ENCODE data around the gene SH3BP5. TPM values are rescaled to one million over a fixed set of nuclear protein-coding genes. Genes with fewer than 3 reads are reported as not detected.

The SH3BP5 gene
- total and polyA plus RNA-seq, 2 experiments from 2014 or later, result 15.9 to 16.3 TPM

GRCh38 chr3:15223685-15224572, 108.5 kb downstream of the SH3BP5 start:
- H3K9me2 ChIP-seq (replicated peaks; ENCODE audit: insufficient read depth), result no peaks in the 10 kb centered on the region
- peak; percentile 5 for DNase-seq (ENCODE audit: low spot score)
- 89% methylated on average over 7 of the region's 7 CpGs for WGBS (ENCODE audit: low lambda C conversion rate, missing lambda C conversion rate)
- no peaks in the 10 kb centered on the region for H4K20me1 ChIP-seq (ENCODE audit: insufficient read depth, poor library complexity, severe bottlenecking)
- no peaks in the 10 kb centered on the region for H3K27me3 ChIP-seq
- H2AFZ ChIP-seq, result no peak overlapping the region
- no peaks in the 10 kb centered on the region for H3K36me3 ChIP-seq (replicated peaks; ENCODE audit: insufficient read depth, low read depth)
- peaks cover 7% of the 10 kb centered on the region for H3K79me2 ChIP-seq
- no peaks in the 10 kb centered on the region for H3K9me3 ChIP-seq (ENCODE audit: low read depth)
- TF ChIP-seq, protein P1, sequence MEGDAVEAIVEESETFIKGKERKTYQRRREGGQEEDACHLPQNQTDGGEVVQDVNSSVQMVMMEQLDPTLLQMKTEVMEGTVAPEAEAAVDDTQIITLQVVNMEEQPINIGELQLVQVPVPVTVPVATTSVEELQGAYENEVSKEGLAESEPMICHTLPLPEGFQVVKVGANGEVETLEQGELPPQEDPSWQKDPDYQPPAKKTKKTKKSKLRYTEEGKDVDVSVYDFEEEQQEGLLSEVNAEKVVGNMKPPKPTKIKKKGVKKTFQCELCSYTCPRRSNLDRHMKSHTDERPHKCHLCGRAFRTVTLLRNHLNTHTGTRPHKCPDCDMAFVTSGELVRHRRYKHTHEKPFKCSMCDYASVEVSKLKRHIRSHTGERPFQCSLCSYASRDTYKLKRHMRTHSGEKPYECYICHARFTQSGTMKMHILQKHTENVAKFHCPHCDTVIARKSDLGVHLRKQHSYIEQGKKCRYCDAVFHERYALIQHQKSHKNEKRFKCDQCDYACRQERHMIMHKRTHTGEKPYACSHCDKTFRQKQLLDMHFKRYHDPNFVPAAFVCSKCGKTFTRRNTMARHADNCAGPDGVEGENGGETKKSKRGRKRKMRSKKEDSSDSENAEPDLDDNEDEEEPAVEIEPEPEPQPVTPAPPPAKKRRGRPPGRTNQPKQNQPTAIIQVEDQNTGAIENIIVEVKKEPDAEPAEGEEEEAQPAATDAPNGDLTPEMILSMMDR (IDR thresholded peaks at IDR 0.05; ENCODE audit: poor library complexity), result no peak
- TF ChIP-seq EZH2 (IDR thresholded peaks at IDR 0.05; ENCODE audit: borderline replicate concordance) (no peak), EZH2phosphoT487 (IDR thresholded peaks at IDR 0.05; ENCODE audit: low read depth, severe bottlenecking, unreplicated experiment) (no peak)
- H3K4me1 ChIP-seq (ENCODE audit: insufficient read depth), result no peaks in the 10 kb centered on the region
- H3K4me3 ChIP-seq, result no peak overlapping the region
- no peak overlapping the region for H3K4me2 ChIP-seq
- no peak overlapping the region for H3K27ac ChIP-seq

DNA sequence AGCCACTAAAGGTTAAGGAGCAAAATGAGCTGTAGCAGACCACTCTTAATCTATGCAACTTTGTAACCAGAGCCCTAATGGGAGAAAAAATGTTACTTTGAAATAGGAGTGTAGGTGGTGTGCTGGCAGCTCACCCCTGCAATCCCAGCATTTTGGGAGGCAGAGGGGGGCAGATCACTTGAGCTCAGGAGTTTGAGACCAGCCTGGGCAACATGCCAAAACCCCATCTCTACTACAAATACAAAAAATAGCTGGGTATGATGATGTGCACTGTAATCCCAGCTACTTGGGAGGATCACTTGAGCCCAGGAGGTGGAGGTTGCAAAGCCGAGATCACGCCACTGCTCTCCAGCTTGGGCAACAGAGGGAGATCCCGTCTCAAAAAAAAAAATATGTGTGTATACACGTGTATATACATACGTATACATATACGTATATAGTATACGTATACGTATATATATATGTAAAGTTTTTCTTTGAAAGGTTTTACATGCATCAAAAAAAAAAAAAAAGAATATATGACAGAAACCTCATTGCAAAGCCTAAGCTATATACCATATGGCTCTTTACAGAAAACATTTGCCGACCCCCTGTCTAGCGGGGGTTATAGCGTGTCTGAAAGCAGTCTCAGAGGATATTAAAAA, 110.7 kb downstream of the SH3BP5 start:
- Histone ChIP-seq H2AFZ (no peak overlapping the region), H3K79me2 (peaks cover 20% of the 10 kb centered on the region), H3K36me3 (replicated peaks; ENCODE audit: insufficient read depth, low read depth) (peaks cover 4% of the 10 kb centered on the region), H3K9me3 (ENCODE audit: low read depth) (no peaks in the 10 kb centered on the region), H4K20me1 (ENCODE audit: insufficient read depth, poor library complexity, severe bottlenecking) (no peaks in the 10 kb centered on the region), H3K4me1 (ENCODE audit: insufficient read depth) (no peaks in the 10 kb centered on the region), H3K27ac (no peak overlapping the region), H3K9me2 (replicated peaks; ENCODE audit: insufficient read depth) (no peaks in the 10 kb centered on the region), H3K27me3 (no peaks in the 10 kb centered on the region), H3K4me3 (no peak overlapping the region), H3K4me2 (no peak overlapping the region)
- WGBS (ENCODE audit: low lambda C conversion rate, missing lambda C conversion rate), result 95% methylated on average over 11 of the region's 11 CpGs
- DNase-seq (ENCODE audit: low spot score), result no peak
- TF ChIP-seq, protein P1 (IDR thresholded peaks at IDR 0.05; ENCODE audit: poor library complexity), result no peak
- TF ChIP-seq EZH2 (IDR thresholded peaks at IDR 0.05; ENCODE audit: borderline replicate concordance) (no peak), EZH2phosphoT487 (IDR thresholded peaks at IDR 0.05; ENCODE audit: low read depth, severe bottlenecking, unreplicated experiment) (no peak)

GRCh38 chr3:15220661-15221060, 111.7 kb downstream of the SH3BP5 start:
- Histone ChIP-seq H3K27me3 (no peaks in the 10 kb centered on the region), H3K36me3 (replicated peaks; ENCODE audit: insufficient read depth, low read depth) (peaks cover 4% of the 10 kb centered on the region), H3K4me2 (no peak overlapping the region), H3K4me3 (no peak overlapping the region), H3K9me2 (replicated peaks; ENCODE audit: insufficient read depth) (no peaks in the 10 kb centered on the region), H4K20me1 (ENCODE audit: insufficient read depth, poor library complexity, severe bottlenecking) (no peaks in the 10 kb centered on the region), H2AFZ (no peak overlapping the region), H3K4me1 (ENCODE audit: insufficient read depth) (no peaks in the 10 kb centered on the region), H3K79me2 (peaks cover 21% of the 10 kb centered on the region), H3K9me3 (ENCODE audit: low read depth) (no peaks in the 10 kb centered on the region), H3K27ac (no peak overlapping the region)
- WGBS (ENCODE audit: low lambda C conversion rate, missing lambda C conversion rate), result 93% methylated on average over 2 of the region's 2 CpGs
- DNase-seq (ENCODE audit: low spot score), result no peak
- TF ChIP-seq EZH2 (IDR thresholded peaks at IDR 0.05; ENCODE audit: borderline replicate concordance), result no peak
- no peak for TF ChIP-seq EZH2phosphoT487 (IDR thresholded peaks at IDR 0.05; ENCODE audit: low read depth, severe bottlenecking, unreplicated experiment)

GRCh38 chr3:15220056-15220455, 112.3 kb downstream of the SH3BP5 start:
- 96% methylated on average over 8 of the region's 8 CpGs for WGBS (ENCODE audit: low lambda C conversion rate, missing lambda C conversion rate)

More at GRCh38 chr3:15220056-15220455, 112.3 kb downstream of the SH3BP5 start:
- TF ChIP-seq, protein P1 (IDR thresholded peaks at IDR 0.05; ENCODE audit: poor library complexity), result no peak
- TF ChIP-seq EZH2 (IDR thresholded peaks at IDR 0.05; ENCODE audit: borderline replicate concordance) (no peak), EZH2phosphoT487 (IDR thresholded peaks at IDR 0.05; ENCODE audit: low read depth, severe bottlenecking, unreplicated experiment) (no peak)
- H3K79me2 ChIP-seq, result peaks cover 26% of the 10 kb centered on the region
- H3K4me2 ChIP-seq, result no peak overlapping the region
- no peaks in the 10 kb centered on the region for H3K27me3 ChIP-seq
- H3K4me1 ChIP-seq (ENCODE audit: insufficient read depth), result no peaks in the 10 kb centered on the region
- H3K36me3 ChIP-seq (replicated peaks; ENCODE audit: insufficient read depth, low read depth), result peaks cover 4% of the 10 kb centered on the region
- no peaks in the 10 kb centered on the region for H4K20me1 ChIP-seq (ENCODE audit: insufficient read depth, poor library complexity, severe bottlenecking)
- H3K9me3 ChIP-seq (ENCODE audit: low read depth), result no peaks in the 10 kb centered on the region
- H3K9me2 ChIP-seq (replicated peaks; ENCODE audit: insufficient read depth), result no peaks in the 10 kb centered on the region
- DNase-seq (ENCODE audit: low spot score), result no peak
- H2AFZ ChIP-seq, result no peak overlapping the region
- no peak overlapping the region for H3K27ac ChIP-seq
- H3K4me3 ChIP-seq, result no peak overlapping the region

Measured in hepatocyte (in vitro differentiated cells).